Measurements from ENCODE around the gene MAN1C1.

DNA sequence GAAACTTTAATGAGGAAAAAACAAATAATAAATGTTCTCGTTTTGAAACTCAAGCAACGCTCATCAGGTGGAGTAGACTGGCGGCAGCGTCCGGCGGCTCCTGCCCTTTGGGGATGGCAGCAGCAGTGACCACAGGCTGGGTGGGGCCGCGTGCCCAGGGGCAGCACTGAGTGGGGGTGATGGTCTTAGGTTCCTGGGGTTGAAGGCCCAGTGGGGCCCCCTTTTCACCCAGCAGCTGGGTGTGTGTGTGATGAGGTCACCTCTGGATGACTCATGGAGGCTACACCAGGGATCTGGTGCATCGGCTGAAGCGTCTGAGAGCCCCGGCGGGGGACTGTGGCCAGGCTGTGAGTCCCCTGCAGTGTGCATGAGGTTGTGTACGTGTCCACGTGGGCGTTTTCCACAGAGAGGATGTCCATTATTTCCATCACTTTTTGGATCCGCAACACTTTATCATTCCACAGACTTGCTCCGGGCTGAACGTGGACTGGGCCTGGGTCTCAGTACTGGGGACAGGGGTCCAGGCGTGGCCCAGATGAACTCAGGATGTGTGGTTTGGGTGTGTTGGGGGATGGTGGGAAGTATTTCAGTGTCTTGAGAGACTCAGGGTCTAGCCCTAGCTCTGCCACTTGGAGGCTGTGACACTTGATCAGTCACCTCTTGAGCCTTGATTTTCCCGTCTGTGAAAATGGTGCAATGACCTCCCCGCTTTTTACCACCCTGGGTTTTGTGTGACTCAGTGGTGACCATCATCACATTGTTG is 47.6 kb upstream of the MAN1C1 start:
- TF ChIP-seq, protein P1, sequence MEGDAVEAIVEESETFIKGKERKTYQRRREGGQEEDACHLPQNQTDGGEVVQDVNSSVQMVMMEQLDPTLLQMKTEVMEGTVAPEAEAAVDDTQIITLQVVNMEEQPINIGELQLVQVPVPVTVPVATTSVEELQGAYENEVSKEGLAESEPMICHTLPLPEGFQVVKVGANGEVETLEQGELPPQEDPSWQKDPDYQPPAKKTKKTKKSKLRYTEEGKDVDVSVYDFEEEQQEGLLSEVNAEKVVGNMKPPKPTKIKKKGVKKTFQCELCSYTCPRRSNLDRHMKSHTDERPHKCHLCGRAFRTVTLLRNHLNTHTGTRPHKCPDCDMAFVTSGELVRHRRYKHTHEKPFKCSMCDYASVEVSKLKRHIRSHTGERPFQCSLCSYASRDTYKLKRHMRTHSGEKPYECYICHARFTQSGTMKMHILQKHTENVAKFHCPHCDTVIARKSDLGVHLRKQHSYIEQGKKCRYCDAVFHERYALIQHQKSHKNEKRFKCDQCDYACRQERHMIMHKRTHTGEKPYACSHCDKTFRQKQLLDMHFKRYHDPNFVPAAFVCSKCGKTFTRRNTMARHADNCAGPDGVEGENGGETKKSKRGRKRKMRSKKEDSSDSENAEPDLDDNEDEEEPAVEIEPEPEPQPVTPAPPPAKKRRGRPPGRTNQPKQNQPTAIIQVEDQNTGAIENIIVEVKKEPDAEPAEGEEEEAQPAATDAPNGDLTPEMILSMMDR (conservative IDR thresholded peaks at IDR 0.05 in 1 of 2, IDR thresholded peaks at IDR 0.05 in 1 of 2; ENCODE audit: extremely low read depth in 1 of 2, insufficient read depth in 1 of 2, low read depth in 1 of 2, low read length in 2 of 2) = no peak
- TF ChIP-seq EZH2 (IDR thresholded peaks at IDR 0.05; ENCODE audit: borderline replicate concordance, low read length) = no peak
